Common myeloid progenitor, CD34-positive (primary cell): Measurements from ENCODE around the gene IGSF9B.

ENCODE experiments used
- CTCF ChIA-PET: fragments of 350-600 bp; sonication (Branson Sonifier 250); formaldehyde crosslinking; loops from one replicate; lab custom pipeline; 2021; ENCODE audit warnings: antibody characterized with exemption; lab: Charles Lee
- POLR2A ChIA-PET: fragments of 350-600 bp; sonication (Branson Sonifier 250); formaldehyde crosslinking; loops from one replicate; lab custom pipeline; 2021; ENCODE audit warnings: antibody characterized with exemption; lab: Charles Lee
- DNase-seq, 3 donors: peaks; one replicate each; pipeline versions ENCODE4 v3.0.0 to v3.0.0-alpha.2; 2013
- H3K27ac ChIP-seq, 2 experiments: 1 replicate in 1 of 2; 2 replicates in 1 of 2; pipeline ENCODE4 v1.7.0; 2013; ENCODE audit warnings: inconsistent platforms in 2 of 2, low read length in 2 of 2, mild to moderate bottlenecking in 2 of 2, low read depth in 1 of 2, moderate library complexity in 1 of 2; ENCODE audit not compliant: severe bottlenecking in 2 of 2, insufficient read depth in 1 of 2, poor library complexity in 1 of 2
- H3K27me3 ChIP-seq, 5 experiments: replicated peaks in 2 of 5; 1 replicate in 3 of 5; 2 replicates in 2 of 5; pipeline versions ENCODE4 v1.6.1 to v1.7.0; 2013; ENCODE audit warnings: low read length in 4 of 5, mild to moderate bottlenecking in 2 of 5, moderate library complexity in 2 of 5, inconsistent platforms in 1 of 5; ENCODE audit not compliant: insufficient read depth in 5 of 5, control insufficient read depth in 4 of 5
- H3K36me3 ChIP-seq, 4 experiments: 1 replicate in 2 of 4; 2 replicates in 2 of 4; pipeline versions ENCODE4 v1.6.1 to v1.7.0; 2013; ENCODE audit warnings: low read length in 3 of 4, control low read depth in 1 of 4, mild to moderate bottlenecking in 1 of 4; ENCODE audit not compliant: control insufficient read depth in 4 of 4, insufficient read depth in 4 of 4
- H3K4me1 ChIP-seq, 4 experiments: 1 replicate in 3 of 4; 2 replicates in 1 of 4; pipeline versions ENCODE4 v1.6.1 to v1.7.1; 2013; ENCODE audit warnings: low read length in 3 of 4, mild to moderate bottlenecking in 3 of 4, control low read depth in 1 of 4, inconsistent platforms in 1 of 4, moderate library complexity in 1 of 4; ENCODE audit not compliant: control insufficient read depth in 4 of 4, insufficient read depth in 4 of 4; ENCODE audit errors: control extremely low read depth in 1 of 4
- H3K4me3 ChIP-seq, 7 experiments: 1 replicate in 4 of 7; 2 replicates in 3 of 7; pipeline versions ENCODE4 v1.5.1 to v1.7.0; 2013; ENCODE audit warnings: mild to moderate bottlenecking in 7 of 7, low read length in 6 of 7, moderate library complexity in 6 of 7, inconsistent platforms in 2 of 7, low read depth in 2 of 7, control low read depth in 1 of 7; ENCODE audit not compliant: insufficient read depth in 4 of 7, control insufficient read depth in 1 of 7; ENCODE audit errors: extremely low read depth in 1 of 7
- H3K9me3 ChIP-seq, 5 experiments: 1 replicate in 4 of 5; 2 replicates in 1 of 5; pipeline versions ENCODE4 v1.6.1 to v1.7.1; 2013; ENCODE audit warnings: low read length in 4 of 5, mild to moderate bottlenecking in 2 of 5, inconsistent platforms in 1 of 5, low read depth in 1 of 5, moderate library complexity in 1 of 5; ENCODE audit not compliant: control insufficient read depth in 4 of 5, insufficient read depth in 2 of 5; ENCODE audit errors: control extremely low read depth in 1 of 5
- WGBS: methylation state at CpG from one replicate; pipeline ENCODE4 v1.1.5; 2013; ENCODE audit not compliant: insufficient coverage; 5-methylcytosine and 5-hydroxymethylcytosine counted together

IGSF9B gene

GRCh38 chr11:133966921-133967598, 10.3 kb upstream of the IGSF9B start:
- 36% methylated on average over 40 of the region's 43 CpGs for WGBS
- H3K27ac ChIP-seq = no peak overlapping the region
- H3K36me3 ChIP-seq = no peaks in the 10 kb centered on the region
- POLR2A ChIA-PET = no interaction called here
- DNase-seq = peak in 2 of 3 donors; percentile 41 to 43
- H3K4me1 ChIP-seq = peaks cover 0 to 7% (median 3%) of the 10 kb centered on the region in 4 experiments
- peaks cover 0 to 42% (median 11%) of the 10 kb centered on the region in 5 experiments for H3K27me3 ChIP-seq
- peak overlapping the region in 4 of 7 experiments; percentile 8 to 52 (median 38) for H3K4me3 ChIP-seq
- H3K9me3 ChIP-seq = no peaks in the 10 kb centered on the region
- CTCF ChIA-PET = no interaction called here

DNA sequence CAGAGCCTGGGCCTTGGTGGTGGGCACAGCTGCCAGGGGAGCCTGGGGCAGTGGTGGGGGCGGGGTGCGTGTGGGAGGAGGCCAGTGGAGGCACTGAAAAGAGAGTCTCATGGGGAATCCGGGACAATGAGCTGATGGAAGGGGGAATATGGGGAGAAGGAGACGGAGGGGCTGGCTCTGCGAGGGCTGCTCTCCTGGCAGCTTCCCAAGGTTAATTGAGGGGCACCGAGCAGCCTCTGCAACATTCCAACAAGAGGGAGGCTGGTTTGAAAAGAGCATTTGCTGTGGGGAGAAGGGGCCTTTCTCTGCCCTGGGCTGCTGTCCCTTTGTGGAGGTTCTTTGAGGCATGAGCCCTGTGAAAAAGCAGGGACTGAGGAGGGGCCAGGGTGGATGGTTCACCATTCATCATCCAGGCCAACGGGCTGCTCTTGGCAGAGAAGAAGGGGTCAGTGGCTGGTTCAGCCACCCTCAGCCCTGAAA, 9.4 kb upstream of the IGSF9B start:
- Histone ChIP-seq H3K4me1 (peaks cover 0 to 7% (median 3%) of the 10 kb centered on the region in 4 experiments), H3K36me3 (no peaks in the 10 kb centered on the region), H3K4me3 (no peak overlapping the region), H3K9me3 (no peaks in the 10 kb centered on the region), H3K27ac (no peak overlapping the region), H3K27me3 (peaks cover 0 to 44% (median 9%) of the 10 kb centered on the region in 5 experiments)
- 97% methylated on average over 6 of the region's 7 CpGs for WGBS
- ChIA-PET CTCF (no interaction called here), POLR2A (no interaction called here)
- DNase-seq = no peak

GRCh38 chr11:133965031-133965601, 8.3 kb upstream of the IGSF9B start:
- Histone ChIP-seq H3K27me3 (peaks cover 0 to 48% (median 10%) of the 10 kb centered on the region in 5 experiments), H3K36me3 (no peaks in the 10 kb centered on the region), H3K9me3 (no peaks in the 10 kb centered on the region), H3K4me3 (no peak overlapping the region), H3K27ac (no peak overlapping the region), H3K4me1 (peaks cover 0 to 7% (median 3%) of the 10 kb centered on the region in 4 experiments)
- DNase-seq = no peak
- ChIA-PET POLR2A (no interaction called here), CTCF (no interaction called here)
- 93% methylated on average over 9 of the region's 10 CpGs for WGBS

DNA sequence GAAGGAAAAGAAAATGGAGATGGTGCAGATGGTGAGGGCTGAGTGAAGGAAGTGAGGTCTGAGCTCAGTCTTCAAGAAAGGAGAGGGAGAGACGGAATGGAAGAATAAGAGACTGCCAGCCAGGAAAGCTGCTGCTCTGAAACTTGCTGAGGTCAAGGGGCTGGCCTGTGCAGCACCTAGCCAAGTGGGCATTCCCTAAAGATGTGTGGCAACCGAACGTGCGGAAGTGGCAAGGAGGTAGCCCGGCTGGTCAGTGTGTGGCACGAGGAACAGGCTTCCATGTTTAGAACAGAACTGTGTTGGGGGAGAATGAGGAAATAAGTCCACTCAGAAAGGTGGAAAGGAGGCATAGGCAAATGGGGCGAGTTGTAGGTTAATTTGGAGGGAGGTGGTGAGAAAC, 7.6 kb upstream of the IGSF9B start:
- no peaks in the 10 kb centered on the region for H3K36me3 ChIP-seq
- CTCF ChIA-PET = no interaction called here
- 93% methylated on average over 6 of the region's 7 CpGs for WGBS

DNA sequence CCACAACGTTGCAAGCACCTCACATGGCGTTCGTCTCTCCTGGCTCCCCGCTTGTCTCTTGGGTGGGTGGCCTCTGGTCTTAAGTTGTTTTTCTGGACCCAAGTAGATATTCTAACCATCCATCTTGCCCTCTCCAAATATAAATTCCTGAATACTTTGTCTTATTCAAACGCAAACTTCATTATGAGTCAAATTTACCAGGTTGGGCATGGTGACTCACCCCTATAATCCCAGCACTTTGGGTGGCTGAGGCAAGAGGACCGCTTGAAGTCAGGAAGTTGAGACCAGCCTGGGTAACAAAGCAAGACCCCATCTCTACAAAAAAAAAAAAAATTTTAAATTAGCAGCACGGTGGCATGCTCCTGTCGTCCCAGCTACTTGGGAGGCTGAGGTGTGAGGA, 5.1 kb upstream of the IGSF9B start:
- POLR2A ChIA-PET = no interaction called here
- Histone ChIP-seq H3K4me1 (peaks cover 0 to 11% (median 6%) of the 10 kb centered on the region in 4 experiments), H3K27ac (no peak overlapping the region), H3K36me3 (no peaks in the 10 kb centered on the region), H3K27me3 (peaks cover 0 to 48% (median 21%) of the 10 kb centered on the region in 5 experiments), H3K4me3 (no peak overlapping the region), H3K9me3 (no peaks in the 10 kb centered on the region)
- CTCF ChIA-PET = interaction anchor here (1.2 kb wide), 1 partner anchor 11 kb away, joined by 3 read pairs; no protein-coding TSS in a partner anchor
- no peak for DNase-seq
- WGBS = 89% methylated on average over 6 of the region's 8 CpGs

More for the DNA sequence above, 7.6 kb upstream of the IGSF9B start:
- DNase-seq = no peak
- H3K9me3 ChIP-seq = no peaks in the 10 kb centered on the region
- H3K4me3 ChIP-seq = no peak overlapping the region
- H3K27me3 ChIP-seq = peaks cover 0 to 45% (median 12%) of the 10 kb centered on the region in 5 experiments
- H3K27ac ChIP-seq = no peak overlapping the region
- peaks cover 0 to 7% (median 3%) of the 10 kb centered on the region in 4 experiments for H3K4me1 ChIP-seq
- POLR2A ChIA-PET = no interaction called here

DNA sequence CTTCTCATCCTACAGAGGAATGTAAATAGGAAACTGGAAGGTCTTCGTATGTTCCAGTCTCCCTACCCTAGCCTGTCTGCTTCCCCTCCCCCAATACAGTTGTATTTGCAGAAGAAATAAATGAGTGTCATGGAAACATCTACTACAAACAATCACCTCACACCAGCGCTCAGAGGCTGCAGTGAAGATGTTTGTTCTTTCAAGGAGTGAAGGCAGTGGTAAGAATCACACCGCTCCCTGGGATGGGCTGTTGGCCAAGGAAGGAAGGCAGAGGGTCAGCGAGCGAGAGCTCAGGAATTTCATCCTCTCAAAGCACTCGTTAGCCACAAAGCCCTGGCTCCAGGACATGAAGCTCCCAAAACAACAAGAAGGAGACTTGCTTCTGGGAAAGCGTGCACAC, 1.1 kb upstream of the IGSF9B start:
- ChIA-PET POLR2A (no interaction called here), CTCF (interaction anchor here (2.8 kb wide), 1 partner anchor 10 kb away, joined by 14 read pairs; no protein-coding TSS in a partner anchor)
- H3K36me3 ChIP-seq = no peaks in the 10 kb centered on the region
- no peak overlapping the region for H3K4me3 ChIP-seq
- H3K9me3 ChIP-seq = no peaks in the 10 kb centered on the region
- WGBS = 77% methylated on average over 5 of the region's 7 CpGs
- DNase-seq = peak in 2 of 3 donors; percentile 51 to 52
- peaks cover 0 to 26% (median 14%) of the 10 kb centered on the region in 4 experiments for H3K4me1 ChIP-seq
- H3K27me3 ChIP-seq = peaks cover 0 to 74% (median 38%) of the 10 kb centered on the region in 5 experiments
- no peak overlapping the region for H3K27ac ChIP-seq
